OCI-LY3 (cell line): Measurements from ENCODE around the gene OR51I2.

Experiments used
- H2AFZ ChIP-seq: fragments of 200-600, 300-600 bp; shearing (Covaris generic); 2 replicates; pipeline ENCODE4 v1.6.0; 2014; ENCODE audit warnings: antibody characterized with exemption, low read depth, low read length
- H3K27ac ChIP-seq: fragments of 200-600, 300-600 bp; sonication (generic); 2 replicates; pipeline ENCODE4 v1.5.1; 2014; ENCODE audit warnings: mild to moderate bottlenecking, low read length, moderate library complexity, mixed read lengths
- H3K27me3 ChIP-seq: fragments of 200-600, 300-600 bp; sonication (generic); 2 replicates; pipeline ENCODE4 v1.6.1; 2014; ENCODE audit warnings: low read depth, low read length, mixed read lengths
- H3K36me3 ChIP-seq: fragments of 200-600, 300-600 bp; sonication (generic); replicated peaks from 2 replicates; pipeline ENCODE3; 2014; ENCODE audit warnings: low read depth, low read length, mixed read lengths
- H3K4me1 ChIP-seq: fragments of 300-600, 200-600 bp; sonication (generic); 2 replicates; pipeline ENCODE4 v1.6.1; 2014; ENCODE audit warnings: low read length, mixed read lengths
- H3K4me2 ChIP-seq: fragments of 200-600, 300-600 bp; sonication (generic); 2 replicates; pipeline ENCODE4 v1.6.1; 2014; ENCODE audit warnings: low read length, mixed read lengths
- H3K4me3 ChIP-seq: fragments of 300-600, 200-600 bp; sonication (generic); 2 replicates; pipeline ENCODE4 v1.5.1; 2014; ENCODE audit warnings: antibody characterized with exemption, mild to moderate bottlenecking, low read length, moderate library complexity
- H3K79me2 ChIP-seq: fragments of 300-600, 200-600 bp; shearing (Covaris generic); 2 replicates; pipeline ENCODE4 v1.6.1; 2014; ENCODE audit warnings: mild to moderate bottlenecking, low read length, mixed read lengths
- H3K9ac ChIP-seq: fragments of 300-600, 200-600 bp; shearing (Covaris generic); 2 replicates; pipeline ENCODE4 v1.6.0; 2014; ENCODE audit warnings: mild to moderate bottlenecking, low read length, moderate library complexity
- H3K9me3 ChIP-seq: fragments of 200-600, 300-600 bp; shearing (Covaris generic); 2 replicates; pipeline ENCODE4 v1.6.1; 2014; ENCODE audit warnings: low read length, mixed read lengths; ENCODE audit not compliant: insufficient read depth
- H4K20me1 ChIP-seq: fragments of 200-600, 300-600 bp; sonication (generic); 2 replicates; pipeline ENCODE4 v1.6.1; 2016; ENCODE audit warnings: low read length, mixed read lengths; ENCODE audit not compliant: insufficient read depth
- EZH2phosphoT487 ChIP-seq: fragments of 200-600 bp; shearing (Covaris generic); IDR thresholded peaks from 2 replicates; pipeline ENCODE4 v1.6.1; 2018; ENCODE audit warnings: antibody characterized with exemption, mixed run types, low read depth
- TF ChIP-seq, protein P1 (sequence below): fragments of 200-600, 300-600 bp; sonication (generic); IDR thresholded peaks from 2 replicates; pipeline ENCODE4 v1.5.1; 2014; ENCODE audit warnings: antibody characterized with exemption, low read length, low read depth

The OR51I2 gene

DNA sequence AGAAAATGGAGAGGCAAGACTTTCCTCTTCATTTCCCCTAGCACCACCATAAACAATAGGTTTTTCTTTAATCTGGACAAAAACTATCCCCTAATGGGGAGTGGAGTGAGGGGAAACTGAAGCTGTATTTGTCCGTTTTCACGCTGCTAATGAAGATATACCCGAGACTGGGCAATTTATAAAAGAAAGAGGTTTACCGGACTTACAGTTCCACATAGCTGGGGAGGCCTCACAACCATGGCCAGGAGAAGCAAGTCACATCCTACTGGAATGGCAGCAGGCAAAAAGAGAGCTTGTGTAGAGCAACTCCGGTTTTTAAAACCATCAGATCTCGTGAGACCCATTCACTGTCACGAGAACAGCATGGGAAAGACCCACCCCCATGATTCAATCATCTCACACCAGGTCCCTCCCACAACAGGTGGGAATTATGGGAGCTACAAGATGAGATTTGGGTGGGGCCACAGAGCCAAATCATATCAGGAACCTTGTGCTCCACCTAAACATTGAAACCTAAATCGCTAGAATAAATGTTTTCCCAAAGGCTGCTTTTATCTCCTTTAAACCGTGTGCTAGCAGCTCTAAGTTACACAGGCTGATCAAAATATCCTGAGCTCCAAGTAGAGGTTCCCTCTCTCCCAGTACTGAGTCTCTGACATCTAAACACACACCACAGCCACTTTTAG, 56.4 kb downstream of the OR51I2 start:
- TF ChIP-seq EZH2phosphoT487: no peak
- TF ChIP-seq, protein P1, sequence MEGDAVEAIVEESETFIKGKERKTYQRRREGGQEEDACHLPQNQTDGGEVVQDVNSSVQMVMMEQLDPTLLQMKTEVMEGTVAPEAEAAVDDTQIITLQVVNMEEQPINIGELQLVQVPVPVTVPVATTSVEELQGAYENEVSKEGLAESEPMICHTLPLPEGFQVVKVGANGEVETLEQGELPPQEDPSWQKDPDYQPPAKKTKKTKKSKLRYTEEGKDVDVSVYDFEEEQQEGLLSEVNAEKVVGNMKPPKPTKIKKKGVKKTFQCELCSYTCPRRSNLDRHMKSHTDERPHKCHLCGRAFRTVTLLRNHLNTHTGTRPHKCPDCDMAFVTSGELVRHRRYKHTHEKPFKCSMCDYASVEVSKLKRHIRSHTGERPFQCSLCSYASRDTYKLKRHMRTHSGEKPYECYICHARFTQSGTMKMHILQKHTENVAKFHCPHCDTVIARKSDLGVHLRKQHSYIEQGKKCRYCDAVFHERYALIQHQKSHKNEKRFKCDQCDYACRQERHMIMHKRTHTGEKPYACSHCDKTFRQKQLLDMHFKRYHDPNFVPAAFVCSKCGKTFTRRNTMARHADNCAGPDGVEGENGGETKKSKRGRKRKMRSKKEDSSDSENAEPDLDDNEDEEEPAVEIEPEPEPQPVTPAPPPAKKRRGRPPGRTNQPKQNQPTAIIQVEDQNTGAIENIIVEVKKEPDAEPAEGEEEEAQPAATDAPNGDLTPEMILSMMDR: no peak
- no peak overlapping the region for H3K9ac ChIP-seq
- no peak overlapping the region for H3K27ac ChIP-seq
- no peak overlapping the region for H3K4me2 ChIP-seq
- H3K79me2 ChIP-seq: no peaks in the 10 kb centered on the region
- H3K4me1 ChIP-seq: no peaks in the 10 kb centered on the region
- H4K20me1 ChIP-seq: no peaks in the 10 kb centered on the region
- no peaks in the 10 kb centered on the region for H3K9me3 ChIP-seq
- H3K36me3 ChIP-seq: no peaks in the 10 kb centered on the region
- H3K4me3 ChIP-seq: no peak overlapping the region
- no peak overlapping the region for H2AFZ ChIP-seq
- H3K27me3 ChIP-seq: no peaks in the 10 kb centered on the region
